Stimulated activated CD8-positive, alpha-beta memory T cell treated with anti-CD3 and anti-CD28 coated beads, Interleukin-2, amount 100 ng/mL, for 48 hours (primary cell): ENCODE data around the gene ZMYM2.
"Not testable (repeated sequence)": the region's sequence is repeated elsewhere in the genome, so short reads cannot be mapped to it uniquely, and the experiment has no call there.

Experiments used
- DNase-seq, 2 donors: peaks; one replicate each; pipeline ENCODE4 v3.0.0-alpha.2; 2020; ENCODE audit warnings: low read depth in 2 of 2

Gene ZMYM2

DNA sequence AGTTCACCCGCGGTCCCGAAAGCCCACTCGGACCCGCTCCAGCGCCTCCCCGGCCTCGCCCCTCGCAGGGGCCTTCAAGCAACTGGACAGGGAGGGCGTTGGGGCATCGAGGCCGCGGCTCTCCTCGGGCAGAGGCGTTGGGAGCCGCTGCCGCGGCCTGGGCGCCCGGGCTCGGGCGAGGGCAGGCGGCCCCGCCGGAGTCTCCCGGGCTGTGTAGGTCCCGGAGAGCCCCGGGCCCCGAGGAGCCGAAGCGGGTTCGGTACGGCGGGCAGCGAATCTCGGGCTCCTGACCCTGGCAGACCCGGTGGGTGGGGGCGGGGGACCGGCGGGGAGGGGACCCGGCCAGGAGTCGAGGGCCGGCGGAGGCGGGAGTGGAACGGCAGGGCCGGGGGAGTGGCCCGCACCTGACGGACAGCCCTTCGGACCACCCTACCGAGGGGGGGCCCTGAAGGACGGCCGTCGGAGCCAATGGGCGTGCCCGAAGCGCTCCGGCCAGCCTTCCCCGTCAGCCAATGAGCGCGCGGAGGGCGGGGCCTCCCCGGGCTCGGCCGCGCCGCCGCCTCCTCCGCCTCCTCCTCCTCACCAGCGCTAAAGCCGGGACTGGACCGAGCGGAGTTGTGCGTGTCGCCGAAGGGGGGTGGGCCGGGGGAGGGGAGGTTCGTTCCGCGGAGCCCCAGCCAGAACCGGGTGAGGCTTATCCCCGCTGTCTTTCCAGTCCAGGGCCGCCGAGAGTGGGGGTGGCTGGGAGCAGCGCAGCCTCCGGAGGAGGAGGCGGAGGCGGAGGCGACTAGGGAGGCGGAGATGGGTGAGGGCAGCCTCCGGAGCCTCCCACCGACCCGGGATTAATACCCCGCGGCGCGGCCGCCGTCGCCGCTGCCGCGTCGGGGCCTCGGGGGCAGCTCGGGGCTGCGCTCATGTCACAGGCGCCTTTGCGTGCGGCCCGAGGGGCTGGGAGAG is at the start of gene ZMYM2:
Gene ZMYM2, plus strand, starts transcription at position 573 of the 957 bp plus-strand sequence. CDS start 34,346 bp downstream, outside the sequence.
- peak; percentile 97 to 98 for DNase-seq

DNA sequence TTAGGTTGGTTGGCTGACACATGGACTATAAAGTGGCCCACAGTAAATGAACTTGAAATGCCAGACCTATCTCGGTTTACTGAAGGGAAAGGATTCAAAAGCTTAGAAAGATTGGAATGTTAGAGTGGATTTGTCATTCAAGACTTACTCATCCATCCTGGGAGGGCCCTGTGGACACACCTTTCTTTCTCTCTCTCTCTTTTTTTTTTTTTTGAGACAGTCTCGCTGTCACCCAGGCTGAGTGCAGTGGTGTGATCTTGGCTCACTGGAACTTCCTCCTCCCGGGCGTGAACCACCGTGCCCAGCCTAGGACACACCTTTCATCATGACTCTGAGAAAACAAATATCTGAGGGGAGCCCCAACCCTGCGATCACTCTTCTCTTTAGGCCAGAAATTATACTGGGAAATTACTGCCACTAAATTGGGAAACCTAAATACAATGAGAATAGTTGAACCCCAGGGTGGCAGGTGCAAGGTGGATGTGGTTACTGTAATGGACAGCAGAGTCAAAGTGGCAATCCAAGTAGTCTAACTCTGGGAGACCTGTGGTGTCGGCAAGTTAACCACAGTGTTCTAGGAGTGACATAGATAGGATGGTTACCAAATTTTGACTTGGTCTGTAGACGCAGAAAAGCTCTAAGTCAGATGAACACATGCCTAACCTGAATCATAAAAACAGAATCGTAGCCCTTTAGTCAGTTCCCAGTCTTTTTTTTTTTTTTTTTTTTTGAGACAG is 48.0 kb upstream of the ZMYM2 start:
- DNase-seq, result no peak

DNA sequence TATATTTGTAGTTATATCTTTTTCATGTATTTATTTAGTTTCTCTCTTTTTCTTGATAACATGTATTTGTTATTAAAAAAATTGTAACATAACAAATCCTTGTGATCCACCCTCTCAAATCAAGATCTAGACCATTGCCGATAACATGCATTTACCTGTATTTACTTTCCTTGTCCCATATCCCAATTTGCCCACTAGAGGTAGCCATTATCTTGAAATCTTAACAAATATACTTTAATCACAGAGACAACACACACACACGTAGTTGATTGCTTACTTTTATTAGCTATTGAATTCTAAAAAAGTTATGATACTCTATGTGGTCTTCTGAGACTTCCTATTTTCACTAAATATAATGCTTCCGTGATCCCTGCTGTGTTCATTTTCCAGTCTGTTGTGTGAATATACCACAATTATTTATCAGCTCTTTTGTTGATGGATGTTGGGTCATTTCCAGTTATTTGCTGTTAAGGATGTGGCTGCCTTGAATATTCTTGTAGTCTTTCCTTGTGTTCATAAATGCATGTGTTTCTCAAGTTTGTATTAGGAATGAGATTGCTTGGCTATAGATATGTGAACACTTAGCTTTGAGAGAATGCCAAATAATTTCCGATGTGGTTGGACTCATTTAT is 31.3 kb upstream of the ZMYM2 start:
- no peak for DNase-seq

- no peak for DNase-seq
Observed at GRCh38 chr13:19940106-19940505, 18.4 kb upstream of the ZMYM2 start.

- DNase-seq, result no peak
Observed at GRCh38 chr13:19950374-19950773, 8.2 kb upstream of the ZMYM2 start.

GRCh38 chr13:19952850-19953249 is 5.7 kb upstream of the ZMYM2 start:
- no peak for DNase-seq

GRCh38 chr13:19955873-19956559 is 2.5 kb upstream of the ZMYM2 start:
- no peak for DNase-seq

GRCh38 chr13:19957320-19958154 is 990 bp upstream of the ZMYM2 start:
- DNase-seq, result peak; percentile 50 to 78

DNA sequence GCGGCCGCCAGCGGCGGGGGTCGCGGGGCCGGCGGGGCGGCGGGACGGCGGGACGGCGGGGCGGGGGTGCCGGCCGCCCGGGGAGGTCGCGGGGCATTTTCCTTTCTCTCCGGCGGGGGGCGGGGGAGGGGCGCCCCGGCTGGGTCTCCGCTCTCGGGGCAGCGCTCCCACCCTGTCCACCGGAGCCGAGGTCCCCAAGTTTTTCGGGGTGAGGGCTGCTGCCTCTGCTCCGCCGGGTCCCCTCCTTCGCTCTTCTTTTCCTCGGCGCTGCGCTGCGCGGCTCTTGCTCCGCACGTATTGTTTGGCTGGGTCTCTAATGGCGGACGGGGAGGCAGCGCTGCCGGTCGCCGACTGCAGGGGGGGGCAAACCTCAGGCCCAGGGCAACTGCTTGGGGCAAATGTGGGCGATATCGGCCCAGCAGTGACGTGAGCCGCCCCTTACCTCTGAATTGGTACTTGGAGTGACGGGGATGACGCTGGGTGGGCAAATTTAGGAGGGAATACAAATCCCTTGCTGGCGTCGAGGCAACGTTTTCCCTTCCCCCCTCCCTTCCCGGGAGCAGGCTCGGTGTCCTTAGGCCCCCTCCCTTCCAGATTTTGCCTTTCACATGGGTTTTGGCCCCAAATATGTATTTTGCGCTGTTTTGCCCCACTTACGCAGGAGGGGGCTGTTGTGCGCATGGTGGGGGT is 759 bp downstream of the ZMYM2 start:
- peak; percentile 51 to 59 for DNase-seq

DNA sequence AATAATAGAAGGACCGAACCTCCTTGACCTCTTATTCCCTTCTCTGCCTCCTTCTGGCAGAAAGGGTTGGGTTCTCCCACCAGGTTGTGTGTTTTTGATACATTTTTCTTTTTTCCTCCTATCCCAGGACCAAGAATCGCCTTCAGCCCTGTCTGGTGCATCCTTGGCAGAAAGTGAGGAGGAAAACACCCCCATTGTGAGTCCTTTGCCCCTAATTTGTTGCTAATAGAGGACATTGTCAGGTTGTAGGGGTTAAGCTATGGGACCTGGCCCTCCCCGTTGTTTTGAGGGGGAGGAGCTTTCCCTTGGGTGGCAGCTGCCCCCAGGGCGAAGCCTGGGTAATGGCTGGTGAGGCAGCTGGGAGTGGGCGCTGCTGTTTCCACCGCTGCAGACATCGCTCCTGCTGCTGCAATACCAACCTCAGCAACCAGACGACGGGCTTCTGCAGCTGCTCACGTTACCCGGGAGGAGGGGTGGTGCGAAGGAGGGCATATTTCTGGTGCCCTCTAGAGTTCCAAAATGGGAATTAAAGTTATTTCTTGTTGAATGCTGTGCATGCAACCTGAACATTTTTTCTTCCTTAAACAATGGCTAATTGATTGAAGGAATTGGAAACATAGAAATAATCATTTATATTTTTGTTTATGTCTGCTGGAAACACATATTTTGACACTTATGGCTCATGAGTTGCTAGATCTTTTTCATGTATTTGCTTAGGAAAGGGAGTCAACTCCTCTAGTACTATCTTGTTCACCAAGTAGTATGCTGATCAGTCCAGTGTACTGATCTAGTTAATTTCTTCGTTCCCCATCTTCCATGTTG is 1.5 kb downstream of the ZMYM2 start:
- DNase-seq, result peak; percentile 68 to 72

DNA sequence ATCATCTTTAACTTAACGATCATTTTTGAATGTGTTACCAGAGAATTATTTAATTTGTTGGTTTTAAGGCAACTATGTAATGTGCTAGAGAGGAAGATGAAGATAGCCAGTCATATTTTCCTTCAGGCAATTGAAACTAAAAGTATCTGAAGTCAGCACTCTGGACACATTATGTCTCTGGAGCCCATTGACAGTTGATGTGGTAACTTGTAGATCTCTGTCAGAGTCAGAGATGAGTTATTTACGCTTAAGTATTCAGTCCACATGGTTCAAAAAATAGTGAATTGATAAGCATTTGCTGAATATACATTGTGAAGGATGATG is 2.1 kb downstream of the ZMYM2 start:
- no peak for DNase-seq

- no peak for DNase-seq
Observed at GRCh38 chr13:19961489-19961888, 3.0 kb downstream of the ZMYM2 start.

- no peak for DNase-seq
Observed at GRCh38 chr13:19961924-19962323, 3.4 kb downstream of the ZMYM2 start.

DNA sequence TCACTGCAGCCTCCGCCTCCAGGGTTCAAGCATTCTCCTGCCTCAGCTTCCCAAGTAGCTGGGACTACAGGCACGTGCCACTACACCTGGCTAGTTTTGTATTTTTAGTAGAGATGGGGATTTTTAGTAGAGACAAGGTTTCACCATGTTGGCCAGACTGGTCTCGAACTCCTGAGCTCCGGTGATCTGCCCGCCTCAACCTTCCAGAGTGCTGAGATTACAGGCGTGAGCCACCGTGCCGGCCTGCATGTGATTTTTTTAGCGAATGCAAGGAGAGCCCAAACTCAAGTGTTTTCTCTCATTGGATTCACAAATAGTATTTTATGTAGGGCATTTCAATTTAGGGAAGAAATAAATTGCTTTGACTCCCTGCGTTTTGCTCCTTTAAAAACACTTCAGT is 4.4 kb downstream of the ZMYM2 start:
- DNase-seq, result no peak

DNA sequence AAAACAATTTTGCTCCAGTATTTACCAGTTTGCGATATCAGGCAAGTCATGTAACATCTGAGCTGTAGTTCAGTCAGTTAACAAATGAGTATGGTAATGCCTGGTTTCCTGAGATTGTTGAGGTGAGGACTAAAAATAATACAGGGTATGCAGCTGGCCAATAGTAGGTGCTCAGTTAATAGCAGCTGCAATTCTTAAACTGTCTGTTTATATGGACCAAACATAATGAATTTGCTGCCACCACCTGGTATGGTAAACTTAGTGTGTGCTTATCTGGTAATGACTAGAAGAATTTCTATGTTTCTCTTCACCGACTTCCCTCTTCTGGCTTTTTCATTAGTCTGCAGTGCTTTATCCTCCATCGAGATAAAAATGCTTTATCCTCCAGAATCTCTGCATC is 9.1 kb downstream of the ZMYM2 start:
- DNase-seq, result no peak

GRCh38 chr13:19974498-19975009 is 16.0 kb downstream of the ZMYM2 start:
- not testable (repeated sequence) for DNase-seq

DNA sequence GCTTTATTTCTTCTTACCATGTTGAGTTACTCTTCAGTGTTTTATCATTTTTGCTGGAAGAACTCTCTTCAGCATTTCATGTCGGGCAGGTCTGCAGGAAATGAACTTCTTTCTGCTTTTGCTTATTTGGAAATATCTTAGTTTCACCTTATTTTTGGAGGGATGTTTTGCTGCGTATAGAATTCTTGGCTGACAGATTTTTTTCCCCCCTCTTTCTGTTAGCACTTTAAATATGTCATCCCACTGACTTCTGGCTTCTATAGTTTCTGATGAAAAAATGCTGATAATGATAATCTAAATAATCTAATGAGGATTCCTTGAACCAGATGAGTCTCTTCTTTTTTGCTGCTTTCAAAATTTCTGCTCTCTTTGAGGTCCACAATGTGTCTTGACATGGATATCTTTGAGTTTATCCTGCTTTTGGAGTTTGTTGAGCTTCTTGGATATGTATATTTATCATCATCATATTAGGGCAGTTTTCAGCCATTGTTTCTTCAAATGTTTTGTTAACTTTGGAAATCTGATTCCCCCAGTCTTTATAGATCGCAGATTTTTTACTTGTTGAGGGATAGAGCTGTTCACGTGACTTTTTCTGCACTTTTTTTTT is 20.4 kb downstream of the ZMYM2 start:
- no peak for DNase-seq

- no peak for DNase-seq
Observed at GRCh38 chr13:19981685-19982238, 23.2 kb downstream of the ZMYM2 start.
